Islet precursor cell (in vitro differentiated cells): ENCODE measurements around the gene AKAP4.
A peak's percentile ranks its signal among the peaks of the same experiment; 100 is the strongest.

Experiments used
- DNase-seq: peaks from one replicate; pipeline ENCODE4 v3.0.0-alpha.2; 2018

AKAP4 gene, protein sequence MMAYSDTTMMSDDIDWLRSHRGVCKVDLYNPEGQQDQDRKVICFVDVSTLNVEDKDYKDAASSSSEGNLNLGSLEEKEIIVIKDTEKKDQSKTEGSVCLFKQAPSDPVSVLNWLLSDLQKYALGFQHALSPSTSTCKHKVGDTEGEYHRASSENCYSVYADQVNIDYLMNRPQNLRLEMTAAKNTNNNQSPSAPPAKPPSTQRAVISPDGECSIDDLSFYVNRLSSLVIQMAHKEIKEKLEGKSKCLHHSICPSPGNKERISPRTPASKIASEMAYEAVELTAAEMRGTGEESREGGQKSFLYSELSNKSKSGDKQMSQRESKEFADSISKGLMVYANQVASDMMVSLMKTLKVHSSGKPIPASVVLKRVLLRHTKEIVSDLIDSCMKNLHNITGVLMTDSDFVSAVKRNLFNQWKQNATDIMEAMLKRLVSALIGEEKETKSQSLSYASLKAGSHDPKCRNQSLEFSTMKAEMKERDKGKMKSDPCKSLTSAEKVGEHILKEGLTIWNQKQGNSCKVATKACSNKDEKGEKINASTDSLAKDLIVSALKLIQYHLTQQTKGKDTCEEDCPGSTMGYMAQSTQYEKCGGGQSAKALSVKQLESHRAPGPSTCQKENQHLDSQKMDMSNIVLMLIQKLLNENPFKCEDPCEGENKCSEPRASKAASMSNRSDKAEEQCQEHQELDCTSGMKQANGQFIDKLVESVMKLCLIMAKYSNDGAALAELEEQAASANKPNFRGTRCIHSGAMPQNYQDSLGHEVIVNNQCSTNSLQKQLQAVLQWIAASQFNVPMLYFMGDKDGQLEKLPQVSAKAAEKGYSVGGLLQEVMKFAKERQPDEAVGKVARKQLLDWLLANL

DNA sequence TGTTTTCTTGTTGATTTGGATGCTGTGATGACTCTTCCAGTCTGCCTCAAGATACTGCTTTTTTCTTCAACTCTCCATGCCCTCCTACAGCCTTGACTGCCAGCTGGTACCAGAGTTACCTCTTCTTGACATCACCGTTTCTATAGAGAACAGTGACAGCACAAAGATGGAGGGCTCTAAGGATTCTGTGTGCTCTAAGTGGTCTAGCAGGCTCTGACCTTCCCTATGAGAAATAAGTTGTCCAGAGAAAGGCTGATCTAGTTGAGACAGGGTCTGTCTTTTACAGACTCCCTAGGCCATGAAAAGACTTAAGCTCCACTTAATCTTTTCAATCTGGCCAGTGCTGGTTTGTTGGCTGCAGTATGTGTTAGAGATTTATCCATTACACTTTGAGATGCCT, at the start of gene AKAP4:
Gene AKAP4, minus strand, starts transcription at position 101 of the 400 bp plus-strand sequence. CDS start 118 bp downstream, outside the sequence.
- DNase-seq, result no peak

DNA sequence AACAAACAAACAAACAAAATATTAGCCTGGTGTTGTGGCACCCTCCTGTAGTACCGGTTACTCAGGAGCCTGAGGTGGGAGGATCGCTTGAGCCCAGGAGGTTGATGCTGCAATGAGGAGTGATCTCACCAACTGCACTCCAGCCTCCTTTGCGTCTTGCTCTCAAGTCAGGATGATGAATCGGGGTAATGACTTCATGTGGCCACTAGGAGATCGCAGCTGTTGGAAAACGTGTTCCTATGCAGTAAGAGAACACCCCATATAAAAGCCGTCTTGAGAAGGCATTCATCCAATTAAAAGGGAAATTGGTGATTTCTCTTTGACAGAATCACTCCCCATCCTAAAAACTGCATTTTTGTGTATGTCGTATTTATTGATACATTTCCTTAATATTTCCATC, 10.7 kb upstream of the AKAP4 start:
- DNase-seq, result peak; percentile 56

DNA sequence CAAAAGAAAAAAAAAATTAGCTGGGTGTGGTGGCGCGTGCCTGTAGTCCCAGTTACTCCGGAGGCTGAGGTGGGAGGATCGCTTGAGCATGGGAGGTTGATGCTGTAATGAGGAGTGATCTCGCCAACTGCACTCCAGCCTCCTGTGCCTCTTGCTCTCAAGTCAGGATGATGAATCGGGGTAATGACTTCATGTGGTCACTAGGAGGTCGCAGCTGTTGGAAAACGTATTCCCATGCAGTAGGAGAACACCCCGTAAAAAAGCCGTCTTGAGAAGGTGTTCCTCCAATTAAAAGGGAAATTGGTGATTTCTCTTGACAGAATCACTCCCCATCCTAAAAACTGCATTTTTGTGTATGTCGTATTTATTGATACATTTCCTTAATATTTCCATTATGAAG, 5.9 kb upstream of the AKAP4 start:
- no peak for DNase-seq

DNA sequence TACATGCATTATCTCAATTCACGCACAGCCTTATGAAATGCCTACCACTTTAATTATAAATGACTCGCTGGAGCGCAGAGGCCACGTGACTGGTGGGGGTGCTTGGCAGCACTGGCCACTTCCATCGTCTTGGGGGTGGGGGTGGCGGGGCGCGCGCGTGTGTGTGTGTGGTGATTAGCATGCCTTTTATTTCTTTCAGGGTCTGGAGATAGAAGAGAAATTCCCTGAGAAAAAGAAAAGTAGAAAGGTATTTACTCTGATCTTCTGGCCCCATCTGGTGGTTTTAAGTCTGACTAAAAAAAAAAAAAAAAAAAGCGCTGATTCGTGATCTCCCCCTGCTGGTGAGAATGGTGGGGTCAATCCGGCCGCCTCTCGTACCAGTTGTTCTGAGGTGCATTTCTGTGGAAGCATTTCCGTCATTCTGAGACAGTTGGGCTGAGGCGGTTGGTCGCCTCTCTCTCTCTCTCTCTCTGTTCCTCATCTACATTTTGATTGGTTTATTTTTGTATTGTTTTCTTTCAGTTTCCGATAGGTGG, 3.6 kb upstream of the AKAP4 start, which contains the start of gene CCNB3:
Gene CCNB3, plus strand, starts transcription at position 402 of the 536 bp plus-strand sequence. CDS start 80,399 bp downstream, outside the sequence.
- DNase-seq, result peak; percentile 68

DNA sequence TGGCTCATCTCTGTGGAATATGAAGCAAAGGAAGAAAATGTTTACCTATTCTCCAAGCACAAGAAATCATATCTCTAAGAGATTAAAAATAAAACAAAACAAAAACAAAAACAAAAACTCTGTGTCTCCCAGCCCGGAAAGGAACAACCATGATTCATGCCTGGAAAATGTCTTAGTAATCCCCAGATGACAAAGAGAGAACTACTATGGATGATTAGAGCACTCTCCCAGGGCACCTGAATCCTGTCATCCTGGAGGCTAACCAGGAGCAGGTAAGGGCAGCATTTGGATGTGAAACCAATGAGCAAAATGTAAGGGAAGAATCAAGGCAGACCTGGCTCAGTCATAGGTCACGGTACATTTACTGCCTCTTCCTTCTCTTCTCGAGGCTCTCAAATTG, 1.7 kb upstream of the AKAP4 start:
- peak; percentile 82 for DNase-seq

DNA sequence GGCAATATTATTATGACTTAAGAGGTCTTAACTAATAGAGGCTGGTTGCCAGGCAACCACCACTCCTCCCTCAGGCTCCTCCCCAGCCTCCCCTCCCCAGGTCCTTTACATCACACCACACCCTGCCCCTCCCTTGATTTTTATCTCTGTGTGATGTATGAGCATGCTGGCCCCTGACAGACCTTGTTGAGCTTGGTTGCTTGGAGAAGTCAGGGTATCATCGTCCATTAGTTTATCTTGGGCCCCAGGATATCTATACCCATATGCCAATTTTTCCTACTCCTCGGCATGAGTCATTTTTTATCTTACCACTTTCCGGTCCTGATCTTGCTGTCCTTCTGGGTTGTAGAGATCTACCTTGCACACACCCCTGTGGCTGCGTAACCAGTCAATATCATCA, 2.5 kb downstream of the AKAP4 start:
- no peak for DNase-seq

DNA sequence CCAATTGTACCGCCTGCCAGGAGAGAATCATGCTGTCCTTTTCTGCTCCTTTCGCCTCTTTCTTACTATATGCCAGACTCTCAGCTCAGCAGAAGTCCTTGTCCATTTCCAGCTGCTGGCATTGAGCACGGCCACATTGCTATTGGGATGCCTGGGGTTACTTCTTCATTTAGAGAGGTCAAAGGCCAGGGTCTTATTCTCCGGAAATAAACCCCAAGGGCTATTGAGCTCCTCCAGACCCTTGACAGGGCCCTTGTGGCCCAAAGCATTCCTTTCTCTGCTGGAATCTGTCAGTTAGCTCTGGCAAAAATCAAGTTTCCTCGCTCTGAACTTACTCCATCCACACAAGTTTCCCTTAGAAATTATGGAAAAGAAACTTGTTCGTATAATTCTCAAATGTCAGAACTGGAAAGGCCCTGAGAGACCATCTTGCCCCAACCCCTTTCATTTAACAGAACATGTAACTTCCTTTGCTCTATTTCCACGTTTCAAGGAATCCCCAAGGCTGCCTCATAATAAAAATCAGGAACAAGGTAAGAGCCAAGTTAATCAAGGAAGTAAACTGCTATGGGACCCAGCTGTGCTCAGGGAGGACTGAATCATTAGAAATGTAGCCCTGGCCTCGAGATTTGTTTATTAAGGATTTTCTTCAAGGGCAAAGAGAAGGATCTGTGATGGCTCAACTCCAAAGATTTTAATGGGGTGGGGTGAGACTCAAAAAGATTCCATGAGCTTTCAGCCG, 11.8 kb downstream of the AKAP4 start:
- peak; percentile 75 for DNase-seq

DNA sequence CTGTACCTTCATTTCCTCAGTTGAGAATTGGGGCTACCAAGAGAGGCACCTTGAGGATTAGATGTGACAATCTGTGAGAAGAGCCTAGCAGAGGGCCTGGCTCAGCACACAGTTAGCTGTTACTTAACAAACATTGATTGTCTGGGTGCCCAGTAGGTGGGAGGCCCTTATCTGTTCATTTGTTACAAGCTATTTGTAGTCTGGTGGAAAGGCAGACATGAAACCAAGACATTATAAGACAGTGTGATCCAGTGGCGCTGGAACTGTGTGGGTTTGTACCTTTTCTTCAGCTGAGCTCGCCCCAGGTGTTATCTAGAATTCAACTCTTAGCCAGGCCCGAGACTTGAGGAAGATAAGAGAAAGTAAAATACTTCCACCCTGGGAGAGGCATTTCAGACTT, 16.9 kb downstream of the AKAP4 start:
- no peak for DNase-seq

DNA sequence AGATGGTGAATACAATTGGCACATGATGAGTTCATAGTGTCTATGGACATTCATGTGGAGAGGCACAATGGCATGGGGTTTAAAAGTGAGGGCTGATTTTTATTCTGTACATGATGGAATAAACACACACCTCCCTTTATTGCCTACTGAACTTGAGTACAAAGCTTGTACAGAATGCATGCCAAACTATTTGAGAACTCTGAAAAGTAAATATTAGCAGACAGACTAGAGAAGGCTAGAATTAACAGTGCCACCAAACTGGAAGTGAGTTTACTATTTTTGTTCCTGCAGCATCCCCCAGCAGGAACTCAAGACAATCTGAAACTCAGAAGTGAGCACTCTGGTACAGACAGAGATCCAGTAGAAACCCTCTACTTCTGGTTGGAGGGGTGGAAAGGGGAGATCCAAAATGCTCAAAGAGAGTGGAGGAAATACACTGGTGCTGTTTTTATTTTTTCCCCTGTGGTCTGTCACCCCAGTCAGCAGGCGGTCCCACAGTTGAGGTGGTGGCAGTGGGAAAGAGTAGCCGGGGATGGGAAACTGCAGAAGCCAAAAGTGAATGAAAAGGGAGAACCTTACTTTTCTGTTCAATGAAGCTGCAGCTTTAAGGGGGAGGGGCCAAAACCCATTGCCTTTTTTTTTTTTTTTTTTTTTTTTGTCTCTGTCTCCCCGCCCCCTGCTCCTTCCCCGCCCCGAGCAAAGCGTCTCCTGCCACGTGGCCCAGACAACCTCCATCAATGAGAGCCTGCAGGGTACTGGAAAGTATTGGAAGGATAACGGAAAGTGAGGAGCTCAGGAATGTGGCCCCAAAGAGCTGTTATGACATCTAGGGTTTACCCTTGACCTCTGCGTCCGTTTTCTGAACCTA, 20.5 kb downstream of the AKAP4 start:
- no peak for DNase-seq

DNA sequence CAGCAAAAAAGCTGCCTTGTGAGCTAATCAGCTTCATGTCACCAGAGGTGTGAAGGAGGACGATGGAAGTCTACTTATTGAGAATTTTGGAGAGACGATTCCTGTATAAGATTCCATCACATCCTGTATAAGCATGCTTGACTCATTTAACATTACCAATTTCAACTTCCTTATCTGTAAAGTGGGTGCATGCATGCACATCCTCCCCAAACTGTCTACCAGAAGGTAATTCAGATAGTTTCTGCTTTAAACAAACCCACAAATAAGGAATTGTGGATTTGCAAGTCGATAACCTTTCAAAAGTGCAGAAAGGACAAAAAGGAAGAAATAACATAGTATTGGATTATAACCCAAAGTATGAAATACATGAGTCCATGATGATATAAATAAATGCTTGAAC, 31.1 kb downstream of the AKAP4 start:
- DNase-seq, result no peak

DNA sequence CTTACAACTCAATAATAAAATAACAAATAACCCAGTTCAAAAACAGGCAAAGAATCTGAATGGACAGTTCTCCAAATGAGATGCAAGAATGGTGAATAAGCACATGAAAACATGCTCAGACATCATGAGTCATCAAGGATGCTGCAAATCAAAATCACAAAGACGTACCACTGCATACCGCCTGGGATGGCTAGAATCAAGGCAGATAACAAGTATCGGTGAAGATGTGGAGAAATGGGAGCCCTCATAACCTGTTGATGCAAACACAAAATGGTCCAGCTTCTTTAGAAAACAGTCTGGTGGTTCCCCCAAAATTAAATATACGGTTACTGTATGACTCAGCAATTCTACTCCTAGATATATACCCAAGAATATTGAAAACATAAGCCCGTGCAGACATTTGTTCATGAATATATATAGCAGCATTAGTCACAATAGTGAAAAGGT, 32.5 kb downstream of the AKAP4 start:
- DNase-seq, result no peak

DNA sequence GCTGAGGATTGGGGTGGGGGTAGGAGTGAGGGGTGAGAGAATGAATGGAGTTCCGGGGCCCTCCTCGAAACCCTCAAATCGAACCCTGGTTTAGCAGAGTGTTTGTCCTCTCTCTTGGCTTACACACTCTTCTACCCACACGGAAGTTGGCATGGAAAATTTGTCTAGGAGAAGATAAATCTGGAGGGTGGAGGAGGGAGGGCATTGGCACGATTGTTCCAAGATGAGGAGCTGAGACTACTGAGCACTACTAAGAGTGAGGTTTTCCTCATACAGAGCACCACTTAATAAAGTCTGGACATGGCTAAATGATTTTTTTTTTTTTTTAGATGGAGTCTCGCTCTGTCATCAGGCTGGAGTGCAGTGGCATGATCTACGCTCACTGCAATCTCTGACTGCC, 33.4 kb downstream of the AKAP4 start:
- DNase-seq, result no peak

DNA sequence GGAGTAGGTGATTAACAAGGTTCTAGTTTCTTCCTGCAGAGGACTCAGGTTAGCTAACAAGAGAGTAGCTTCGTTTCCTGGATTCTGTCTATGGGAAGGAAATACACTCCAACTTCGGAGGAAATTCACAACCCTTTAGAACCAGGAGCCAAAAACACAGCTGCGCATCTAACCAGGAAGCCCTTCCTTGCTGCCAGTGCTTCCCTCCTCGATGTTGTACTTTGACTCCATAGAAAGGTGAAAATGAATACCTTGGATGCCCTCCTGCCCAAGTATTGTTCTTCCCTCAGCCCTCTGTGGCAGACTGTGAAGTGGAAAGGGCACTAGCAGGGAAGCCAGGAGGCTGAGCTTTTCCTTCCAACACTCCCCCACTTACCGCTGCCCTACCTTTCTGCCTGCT, 35.1 kb downstream of the AKAP4 start:
- no peak for DNase-seq

DNA sequence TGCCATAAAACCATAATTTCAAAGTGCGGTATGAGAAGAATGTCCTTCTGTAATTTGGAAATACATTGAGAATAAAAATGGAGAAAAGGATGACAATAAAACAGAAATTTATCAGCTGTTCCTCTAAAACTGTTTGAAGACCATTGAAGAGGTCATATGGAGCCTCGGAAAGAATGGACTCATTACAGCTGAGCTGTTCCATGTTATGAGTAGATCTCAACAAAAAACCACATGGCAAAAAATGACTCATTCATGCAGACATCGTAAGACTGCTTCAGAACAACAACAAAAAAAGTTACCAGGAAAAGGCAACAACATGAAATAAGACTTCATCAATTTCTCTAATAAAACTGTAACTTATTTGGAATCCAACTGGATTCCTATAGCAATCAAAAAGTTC, 39.7 kb downstream of the AKAP4 start:
- no peak for DNase-seq

DNA sequence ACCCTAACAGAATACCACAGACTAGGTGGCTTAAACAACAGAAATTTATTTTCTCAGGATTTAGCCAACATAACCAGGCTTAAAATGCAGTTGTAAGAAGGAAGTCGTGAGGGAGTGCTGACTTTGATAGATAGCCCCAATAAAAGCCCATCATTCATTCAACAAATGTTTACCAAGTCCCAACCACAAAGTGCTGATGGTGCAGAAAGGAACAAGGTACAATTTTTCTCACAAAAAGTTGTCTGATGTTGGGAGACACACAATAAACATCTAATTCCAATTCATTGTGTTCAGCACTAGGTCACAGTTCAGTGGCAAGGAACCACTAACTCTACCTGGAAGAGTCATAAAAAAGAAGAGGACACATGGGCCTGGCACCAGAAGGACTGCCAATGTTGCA, 42.2 kb downstream of the AKAP4 start:
- DNase-seq, result no peak

DNA sequence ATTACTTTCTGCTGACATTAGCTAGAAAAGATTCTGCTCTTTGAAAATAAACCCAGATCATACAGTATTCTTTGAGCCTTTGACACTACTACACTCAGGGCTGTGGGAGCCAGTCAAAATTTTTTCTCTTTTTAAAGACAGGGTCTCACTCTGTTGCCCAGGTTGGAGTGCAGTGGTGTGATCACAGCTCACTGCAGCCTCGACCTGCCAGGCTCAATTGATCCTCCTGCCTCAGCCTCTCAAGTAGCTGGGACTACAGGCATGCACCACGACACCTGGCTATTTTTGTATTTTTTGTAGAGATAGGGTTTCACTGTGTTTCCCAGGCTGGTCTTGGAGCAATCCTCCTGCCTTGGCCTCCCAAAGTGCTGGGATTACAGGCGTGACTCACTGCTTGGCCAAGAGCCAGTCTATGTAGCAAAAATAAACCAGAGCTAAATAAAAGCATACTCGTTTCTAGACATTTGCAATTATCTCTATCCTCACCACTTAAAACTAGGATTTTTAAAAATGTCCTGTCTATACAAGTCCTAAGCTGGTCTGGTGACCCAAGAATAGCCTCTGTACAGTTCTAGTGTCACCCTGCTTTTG, 43.2 kb downstream of the AKAP4 start:
- DNase-seq, result no peak

DNA sequence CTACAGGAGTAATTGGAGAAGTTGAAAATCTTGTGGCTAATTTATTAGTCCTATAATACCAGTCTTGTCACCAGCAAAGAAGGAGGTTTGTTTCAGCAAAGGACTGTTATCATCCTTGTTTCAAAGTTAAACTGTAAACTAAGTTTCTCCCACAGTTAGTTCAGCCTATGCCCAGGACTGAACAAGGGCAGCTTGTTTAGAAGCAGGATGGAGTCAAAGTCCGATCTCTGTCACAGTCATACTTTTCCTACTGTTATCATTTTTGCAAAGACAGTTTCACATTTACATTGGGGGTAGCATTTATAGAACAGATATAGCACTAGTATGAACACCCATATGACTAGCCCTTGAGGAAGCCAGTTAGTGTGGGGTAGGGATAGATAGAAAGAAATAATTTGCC, 46.4 kb downstream of the AKAP4 start:
- no peak for DNase-seq

DNA sequence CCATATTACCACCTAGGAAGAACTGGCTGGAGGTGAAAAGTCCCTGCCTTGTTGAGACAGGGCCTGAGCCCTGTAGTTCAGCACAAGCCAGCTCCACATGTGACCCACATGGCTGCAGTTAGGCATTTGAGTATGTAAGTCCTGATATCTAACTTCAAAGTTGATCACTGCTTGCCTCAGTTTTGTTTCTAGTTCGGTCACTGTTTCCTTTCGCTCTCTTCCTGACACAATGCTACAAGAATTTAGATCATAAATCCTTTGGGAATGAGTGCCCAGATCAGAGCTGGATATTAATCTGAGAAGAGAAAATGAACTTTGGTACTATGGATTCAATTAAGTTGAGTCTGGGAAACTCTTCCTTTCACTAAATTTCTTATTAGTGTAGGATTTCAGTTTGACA, 48.4 kb downstream of the AKAP4 start:
- no peak for DNase-seq

DNA sequence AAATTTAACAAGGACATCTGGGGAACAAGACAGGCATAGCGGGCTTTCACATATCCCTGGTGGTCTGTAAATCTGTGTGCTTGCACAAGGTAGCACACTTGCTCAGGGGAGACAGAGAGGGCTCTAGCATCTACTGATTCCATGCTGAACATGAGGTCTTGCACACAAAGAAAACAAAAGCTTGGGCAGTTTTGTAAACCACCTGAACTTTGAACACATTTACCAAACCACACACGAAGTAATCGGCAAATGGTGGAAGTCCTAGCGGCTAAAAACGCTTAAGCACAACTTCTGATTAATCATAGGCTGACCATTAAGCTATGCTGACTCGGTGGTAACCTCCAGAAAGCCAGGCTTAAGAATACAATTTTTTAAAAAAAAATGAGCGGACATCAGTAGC, 52.8 kb downstream of the AKAP4 start:
- DNase-seq, result no peak
